GM12874 (cell line): ENCODE measurements around the gene MUC5AC.

Source experiments
- CTCF ChIP-seq: IDR thresholded peaks from 2 replicates; pipeline ENCODE4 v1.5.1; 2011; ENCODE audit warnings: low read depth, mild to moderate bottlenecking, control low read depth, low read length, moderate library complexity; ENCODE audit not compliant: insufficient read depth

The MUC5AC gene

GRCh38 chr11:1197431-1197885 lies 39.7 kb downstream of the MUC5AC start:
- no peak for TF ChIP-seq CTCF

- no peak for TF ChIP-seq CTCF
These were observed 40.3 kb downstream of the MUC5AC start for GRCh38 chr11:1197886-1198560.

- no peak for TF ChIP-seq CTCF
These were observed 40.9 kb downstream of the MUC5AC start for GRCh38 chr11:1198561-1199240.

GRCh38 chr11:1199241-1199750 lies 41.5 kb downstream of the MUC5AC start:
- no peak for TF ChIP-seq CTCF

GRCh38 chr11:1199751-1200610 lies 42.2 kb downstream of the MUC5AC start:
- no peak for TF ChIP-seq CTCF

GRCh38 chr11:1200611-1201191 lies 42.9 kb downstream of the MUC5AC start:
- TF ChIP-seq CTCF, result no peak
